Spinal cord (tissue), 10 donors: ENCODE data around the gene BAZ1B. TPM values are rescaled to one million over a fixed set of nuclear protein-coding genes. Genes with fewer than 3 reads are reported as not detected.
"Not testable (repeated sequence)": the region's sequence is repeated elsewhere in the genome, so short reads cannot be mapped to it uniquely, and the experiment has no call there.

ENCODE experiments used
- DNase-seq, 6 donors: peaks; one replicate each; pipeline versions ENCODE4 v3.0.0 to v3.0.0-alpha.2; 2013 to 2015; ENCODE audit warnings: low spot score in 6 of 6, low read depth in 4 of 6
- H3K27ac ChIP-seq: one replicate; pipeline ENCODE4 v1.5.1; 2013; ENCODE audit warnings: low read depth, low read length, control low read depth
- H3K27me3 ChIP-seq: one replicate; pipeline ENCODE4 v1.6.1; 2013; ENCODE audit warnings: low read length; ENCODE audit not compliant: control insufficient read depth, insufficient read depth
- H3K36me3 ChIP-seq: one replicate; pipeline ENCODE4 v1.6.1; 2013; ENCODE audit warnings: low read length; ENCODE audit not compliant: control insufficient read depth, insufficient read depth
- H3K4me1 ChIP-seq: one replicate; pipeline ENCODE4 v1.6.1; 2013; ENCODE audit warnings: low read length; ENCODE audit not compliant: control insufficient read depth, insufficient read depth
- H3K4me3 ChIP-seq: one replicate; pipeline ENCODE4 v1.5.1; 2013; ENCODE audit warnings: low read depth, low read length, control low read depth
- H3K9me3 ChIP-seq: one replicate; pipeline ENCODE4 v1.6.1; 2013; ENCODE audit warnings: low read length; ENCODE audit not compliant: control insufficient read depth, insufficient read depth
- WGBS: methylation state at CpG from one replicate; pipeline ENCODE4 v1.1.5; 2013; ENCODE audit warnings: missing lambda C conversion rate; ENCODE audit not compliant: insufficient coverage; 5-methylcytosine and 5-hydroxymethylcytosine counted together
- polyA plus RNA-seq, 2 donors: library from polyadenylated mRNA; unstranded; fragments of 120-200 nt; gene quantifications; one replicate each; pipeline ENCODE4 v1.2.1, GENCODE V29; 2013; ENCODE audit not compliant: insufficient read length in 2 of 2
- total RNA-seq, 2 donors: library from RNA; depleted of rRNA in 1 of 2; stranded (reverse); fragments of 120-200 nt in 1 of 2; fragments of >200 nt in 1 of 2; gene quantifications; one replicate each; pipeline versions ENCODE4 v1.2.3 to v1.2.4, GENCODE V29; 2013 to 2014
- donor health status: healthy.

BAZ1B gene
- total and polyA plus RNA-seq, 4 donors, result 42.8 to 63.9 (median 50.1) TPM

DNA sequence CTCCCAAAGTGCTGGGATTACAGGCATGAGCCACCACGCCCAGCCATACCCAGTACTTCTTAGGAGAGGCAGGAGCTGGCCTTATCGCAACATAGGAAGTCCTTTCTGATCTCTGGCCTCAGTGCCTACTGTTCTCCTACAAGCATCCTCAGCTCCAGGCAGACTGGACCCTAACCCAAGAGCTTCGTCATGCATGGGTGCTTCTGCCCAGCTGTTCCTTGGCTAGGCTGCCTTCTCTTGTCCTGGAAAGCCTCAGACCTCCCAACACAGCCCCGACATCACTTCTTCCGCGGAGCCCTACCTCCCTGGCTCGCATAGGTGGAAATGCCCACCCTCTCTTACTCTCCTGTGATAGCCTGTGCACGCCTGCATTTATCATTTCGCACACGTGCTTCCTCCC lies 19.6 kb upstream of the BAZ1B start:
- 99% methylated on average over 10 of the region's 10 CpGs for WGBS
- Histone ChIP-seq H3K4me3 (no peak overlapping the region), H3K9me3 (no peaks in the 10 kb centered on the region), H3K4me1 (no peaks in the 10 kb centered on the region), H3K36me3 (peaks cover 70% of the 10 kb centered on the region), H3K27ac (no peak overlapping the region), H3K27me3 (no peaks in the 10 kb centered on the region)
- DNase-seq, result no peak

DNA sequence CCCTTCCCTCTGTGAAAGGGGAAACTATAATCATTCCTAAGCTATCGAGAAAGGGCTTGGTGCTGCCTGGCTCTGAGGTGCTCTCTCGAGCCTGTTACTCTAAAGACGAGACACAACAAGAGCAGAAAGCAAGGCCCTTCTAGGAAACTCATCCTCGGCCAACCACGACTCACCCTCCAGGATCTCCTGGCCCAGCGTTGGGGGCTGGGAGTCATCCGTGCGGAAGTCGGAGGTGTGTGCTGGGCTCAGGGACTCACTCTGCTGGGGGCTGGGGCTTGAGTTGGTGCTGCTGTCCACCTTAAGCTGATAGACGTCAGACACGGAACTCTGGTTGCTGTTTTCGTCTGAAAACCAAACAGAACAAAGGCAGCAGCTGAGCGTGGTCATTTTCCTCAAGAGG lies 17.6 kb upstream of the BAZ1B start:
- no peak for DNase-seq
- Histone ChIP-seq H3K4me1 (no peaks in the 10 kb centered on the region), H3K27me3 (no peaks in the 10 kb centered on the region), H3K4me3 (no peak overlapping the region), H3K9me3 (no peaks in the 10 kb centered on the region), H3K27ac (no peak overlapping the region), H3K36me3 (peaks cover 81% of the 10 kb centered on the region)
- 96% methylated on average over 13 of the region's 13 CpGs for WGBS

DNA sequence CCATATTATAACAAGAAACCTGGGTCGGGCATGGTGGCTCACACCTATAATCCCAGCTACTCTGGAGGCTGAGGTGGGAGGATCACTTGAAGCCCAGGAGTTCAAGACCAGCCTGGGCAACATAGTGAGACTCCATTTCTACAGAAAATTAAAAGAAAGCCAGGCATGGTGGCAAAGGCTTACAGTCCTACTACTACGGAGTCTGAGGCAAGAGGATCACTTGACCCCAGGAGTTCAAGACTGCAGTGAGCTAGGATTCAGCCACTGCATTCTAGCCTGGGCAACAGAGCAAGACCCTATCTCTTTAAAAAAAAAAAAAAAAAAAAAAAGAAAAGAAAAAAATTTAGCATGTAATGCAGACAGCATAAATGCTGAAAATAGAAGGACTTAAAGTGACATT lies 16.4 kb upstream of the BAZ1B start:
- not testable (repeated sequence) for H3K27ac ChIP-seq, H3K9me3 ChIP-seq, H3K27me3 ChIP-seq, H3K4me1 ChIP-seq, H3K4me3 ChIP-seq, DNase-seq
- WGBS, result 83% methylated on average over 1 of the region's 2 CpGs
- peaks cover 82% of the 10 kb centered on the region for H3K36me3 ChIP-seq

DNA sequence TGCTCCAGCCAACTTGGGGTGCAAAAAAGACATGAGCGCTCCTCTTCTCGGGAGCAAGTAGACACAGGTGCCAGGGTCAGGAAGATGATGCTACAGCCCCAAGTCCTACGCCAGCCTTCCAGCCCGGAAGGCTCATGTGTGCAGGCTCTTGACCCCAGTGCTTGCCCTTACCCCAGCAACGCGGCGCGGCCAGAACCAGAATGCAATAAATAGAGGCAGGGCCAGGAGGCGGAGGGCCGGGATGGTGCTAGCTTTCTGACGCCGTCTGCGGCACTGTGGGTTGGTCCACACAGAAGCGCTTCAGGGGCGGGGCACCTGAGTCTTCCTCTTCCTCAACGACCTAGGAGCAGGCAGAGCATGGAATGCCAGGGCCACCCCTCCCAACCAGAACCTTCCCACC lies 15.0 kb upstream of the BAZ1B start:
- WGBS, result 90% methylated on average over 16 of the region's 16 CpGs
- H3K36me3 ChIP-seq, result peaks cover 80% of the 10 kb centered on the region

DNA sequence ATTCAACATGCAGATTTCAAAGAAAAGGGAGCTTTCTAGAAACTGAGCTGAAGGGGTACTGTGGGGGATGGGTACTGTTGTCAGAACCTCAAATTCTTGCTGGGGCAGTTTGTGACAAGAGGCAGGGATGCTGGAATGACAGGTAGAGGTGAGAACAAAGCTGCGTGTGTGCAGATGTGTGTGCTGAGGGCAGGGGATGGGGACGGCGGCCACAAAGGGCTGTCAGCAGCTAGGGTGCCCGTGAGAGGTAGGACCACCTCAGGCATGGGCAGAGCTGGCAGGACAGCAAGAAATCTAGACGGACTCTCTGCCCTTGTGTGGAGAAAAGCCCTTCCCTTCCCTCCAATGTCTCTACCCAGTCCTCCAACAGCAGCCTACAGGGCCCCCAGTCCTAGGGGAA lies 14.4 kb upstream of the BAZ1B start:
- DNase-seq, result no peak
- no peak overlapping the region for H3K27ac ChIP-seq
- H3K27me3 ChIP-seq, result no peaks in the 10 kb centered on the region
- H3K9me3 ChIP-seq, result no peaks in the 10 kb centered on the region
- WGBS, result 95% methylated on average over 5 of the region's 5 CpGs
- no peaks in the 10 kb centered on the region for H3K4me1 ChIP-seq
- H3K4me3 ChIP-seq, result no peak overlapping the region
- H3K36me3 ChIP-seq, result peaks cover 75% of the 10 kb centered on the region

More for the DNA sequence above, 15.0 kb upstream of the BAZ1B start:
- no peaks in the 10 kb centered on the region for H3K27me3 ChIP-seq
- no peak overlapping the region for H3K27ac ChIP-seq
- DNase-seq, result no peak
- no peak overlapping the region for H3K4me3 ChIP-seq
- H3K4me1 ChIP-seq, result no peaks in the 10 kb centered on the region
- H3K9me3 ChIP-seq, result no peaks in the 10 kb centered on the region

DNA sequence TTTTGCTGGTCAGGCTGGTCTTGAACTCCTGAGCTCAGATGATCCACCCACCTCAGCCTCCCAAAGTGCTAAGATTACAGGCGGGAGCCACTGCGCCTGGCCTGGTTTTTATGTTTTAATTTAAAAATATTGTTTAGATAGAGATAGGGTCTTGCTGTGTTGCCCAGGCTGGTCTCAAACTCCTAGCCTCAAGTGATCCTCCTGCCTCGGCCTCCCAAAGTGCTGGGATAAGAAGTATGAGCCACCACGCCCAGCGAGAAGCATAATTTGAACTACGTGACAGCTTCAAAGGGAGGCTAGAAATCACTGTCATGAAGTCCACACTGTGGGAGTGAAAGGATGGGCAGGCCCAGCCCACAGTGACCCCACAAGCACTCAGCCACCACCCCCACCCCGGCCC lies 13.8 kb upstream of the BAZ1B start:
- peaks cover 71% of the 10 kb centered on the region for H3K36me3 ChIP-seq
- 100% methylated on average over 5 of the region's 7 CpGs for WGBS
- not testable (repeated sequence) for H3K4me1 ChIP-seq, H3K27me3 ChIP-seq, H3K9me3 ChIP-seq, H3K4me3 ChIP-seq, H3K27ac ChIP-seq, DNase-seq

DNA sequence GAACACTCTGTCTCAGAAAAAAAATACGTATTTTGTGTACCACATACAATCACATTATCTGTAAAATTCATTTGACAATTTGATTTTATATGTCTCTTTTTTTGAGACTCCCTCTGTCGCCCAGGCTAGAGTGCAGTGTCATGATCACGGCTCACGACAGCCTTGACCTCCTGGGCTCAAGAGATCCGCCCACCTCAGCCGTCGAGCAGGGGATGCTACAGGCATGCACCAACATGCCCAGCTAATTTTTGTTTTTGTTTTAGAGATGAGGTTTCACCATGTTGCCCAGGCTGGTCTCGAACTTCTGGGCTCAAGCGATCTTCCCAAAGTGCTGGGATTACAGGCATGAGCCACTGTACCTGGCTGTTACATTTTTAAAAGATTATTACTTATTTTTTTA lies 11.6 kb upstream of the BAZ1B start:
- H3K4me1 ChIP-seq, result no peaks in the 10 kb centered on the region
- no peaks in the 10 kb centered on the region for H3K27me3 ChIP-seq
- no peak overlapping the region for H3K27ac ChIP-seq
- 65% methylated on average over 5 of the region's 9 CpGs for WGBS
- H3K36me3 ChIP-seq, result peaks cover 53% of the 10 kb centered on the region
- H3K4me3 ChIP-seq, result no peak overlapping the region
- no peaks in the 10 kb centered on the region for H3K9me3 ChIP-seq
- no peak for DNase-seq

DNA sequence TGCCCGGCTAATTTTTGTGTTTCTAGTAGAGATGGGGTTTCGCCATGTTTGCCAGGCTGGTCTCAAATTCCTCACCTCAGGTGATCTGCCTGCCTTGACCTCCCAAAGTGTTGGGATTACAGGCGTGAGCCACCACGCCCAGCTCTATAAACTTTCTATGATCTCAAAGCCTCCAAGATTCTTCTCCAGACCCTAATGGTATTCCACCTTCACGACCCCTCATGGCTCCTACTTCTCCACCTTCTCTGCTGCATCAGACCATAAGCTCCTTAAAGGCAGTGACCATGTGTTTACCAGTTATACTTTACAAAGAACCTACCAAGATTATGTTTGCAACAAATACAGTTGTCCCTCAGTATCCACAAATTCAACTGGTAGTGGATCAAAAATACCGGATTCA lies 10.1 kb upstream of the BAZ1B start:
- DNase-seq, result no peak
- no peak overlapping the region for H3K4me3 ChIP-seq
- H3K27me3 ChIP-seq, result no peaks in the 10 kb centered on the region
- H3K9me3 ChIP-seq, result no peaks in the 10 kb centered on the region
- H3K4me1 ChIP-seq, result no peaks in the 10 kb centered on the region
- 90% methylated on average over 5 of the region's 6 CpGs for WGBS
- H3K27ac ChIP-seq, result no peak overlapping the region
- peaks cover 38% of the 10 kb centered on the region for H3K36me3 ChIP-seq

DNA sequence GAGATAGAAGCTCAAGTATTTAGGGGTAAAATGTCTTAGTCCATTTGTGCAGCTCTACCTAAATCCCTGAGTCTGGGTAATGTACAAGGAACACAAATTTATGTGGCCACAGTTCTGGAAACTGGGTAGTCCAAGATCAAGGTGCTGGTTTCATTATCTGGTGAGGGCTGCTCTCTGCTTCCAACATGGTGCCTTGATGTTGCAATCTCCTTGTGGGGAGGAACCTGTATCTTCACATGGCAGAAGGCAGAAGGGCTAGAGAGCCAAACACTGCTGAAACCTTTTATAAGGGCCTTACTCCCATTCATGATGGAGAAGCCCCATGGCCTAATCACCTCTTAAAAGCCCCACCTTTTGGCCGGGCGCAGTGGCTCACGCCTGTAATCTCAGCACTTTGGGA lies 8.7 kb upstream of the BAZ1B start:
- Histone ChIP-seq H3K4me3 (no peak overlapping the region), H3K4me1 (no peaks in the 10 kb centered on the region), H3K9me3 (no peaks in the 10 kb centered on the region), H3K36me3 (peaks cover 24% of the 10 kb centered on the region), H3K27me3 (no peaks in the 10 kb centered on the region), H3K27ac (no peak overlapping the region)
- WGBS, result 96% methylated on average over 3 of the region's 3 CpGs
- no peak for DNase-seq

DNA sequence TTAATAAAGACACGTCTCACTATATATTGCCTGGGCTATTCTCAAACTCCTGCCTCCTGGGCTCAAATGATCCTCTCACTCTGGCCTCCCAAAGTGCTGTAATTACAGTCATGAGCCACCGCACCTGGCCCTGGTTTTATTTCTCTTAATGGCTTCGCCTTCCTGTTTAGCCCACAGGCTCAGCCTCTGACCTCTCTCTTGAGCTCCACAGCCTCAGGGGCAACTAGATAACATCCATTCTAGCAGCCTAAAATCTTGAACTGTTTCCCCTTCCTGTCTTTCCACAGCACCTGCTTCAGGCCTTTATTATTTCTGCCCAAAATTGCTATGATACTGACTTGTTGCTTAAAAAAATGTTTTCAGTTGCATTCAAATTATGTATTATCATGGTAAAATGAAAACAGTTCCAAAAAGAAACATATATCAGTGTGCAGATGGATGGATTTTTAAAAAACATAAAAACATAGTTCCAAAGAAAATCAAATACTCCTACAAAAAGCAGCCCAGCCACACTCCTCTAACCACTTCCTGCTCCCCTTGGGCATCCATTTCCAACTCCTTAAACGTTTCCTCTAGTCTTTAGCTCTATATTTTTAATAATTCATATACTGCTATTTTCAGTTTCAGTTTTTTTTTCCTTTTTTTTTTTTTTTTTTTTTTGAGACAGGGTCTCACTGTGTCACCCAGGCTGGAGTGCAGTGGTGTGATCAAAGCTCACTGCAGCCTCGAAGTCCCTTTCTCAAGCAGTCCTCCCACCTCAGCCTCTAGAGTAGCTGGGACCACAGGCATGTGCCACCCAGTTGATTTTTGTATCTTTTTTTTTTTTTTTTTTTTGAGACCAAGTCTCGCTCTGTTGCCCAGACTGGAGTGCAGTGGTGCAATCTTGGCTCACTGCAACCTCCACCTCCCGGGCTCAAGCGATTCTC lies 5.1 kb upstream of the BAZ1B start:
- H3K4me3 ChIP-seq, result no peak overlapping the region

More for the DNA sequence above, 5.1 kb upstream of the BAZ1B start:
- H3K27ac ChIP-seq, result no peak overlapping the region
- H3K9me3 ChIP-seq, result no peaks in the 10 kb centered on the region
- peaks cover 9% of the 10 kb centered on the region for H3K4me1 ChIP-seq
- no peaks in the 10 kb centered on the region for H3K27me3 ChIP-seq
- no peak for DNase-seq
- H3K36me3 ChIP-seq, result no peaks in the 10 kb centered on the region
- 65% methylated on average over 2 of the region's 8 CpGs for WGBS
